PC-3 (cell line): ENCODE data around the gene SLC16A12. TPM values are rescaled to one million over a fixed set of nuclear protein-coding genes. Genes with fewer than 3 reads are reported as not detected.

Source experiments
- ATAC-seq: fragments of 200-7000 bp; cut with Tn5 transposase; 2 replicates; pipeline ENCODE4 v1.9.1; 2020; ENCODE audit warnings: mild to moderate bottlenecking, moderate library complexity
- BruUV-seq: library from RNA; stranded (reverse); fragments of 400-500 nt; replicated peaks from 2 replicates; lab custom pipeline; 2021; lab: Mats Ljungman, UMichigan
- CTCF ChIA-PET: fragments of 300-600 bp; sonication (Branson Sonifier 250); formaldehyde crosslinking; loops from one replicate; lab custom pipeline; 2022; ENCODE audit warnings: antibody characterized with exemption; lab: Charles Lee
- POLR2A ChIA-PET: fragments of 300-600 bp; sonication (Branson Sonifier 250); formaldehyde crosslinking; loops from one replicate; lab custom pipeline; 2022; ENCODE audit warnings: antibody characterized with exemption; ENCODE audit not compliant: unreplicated experiment; lab: Charles Lee
- DNase-seq: peaks from one replicate; pipeline ENCODE4 v3.0.0-alpha.2; 2015
- H2AFZ ChIP-seq: fragments of 300-600 bp; sonication (generic); 2 replicates; pipeline ENCODE4 v1.6.0; 2016; ENCODE audit warnings: antibody characterized with exemption, low read length
- H3F3A ChIP-seq: fragments of 300-600 bp; sonication (generic); one replicate; pipeline ENCODE4 v1.6.0; 2017; ENCODE audit warnings: antibody characterized with exemption, low read length, control low read depth, mild to moderate bottlenecking; ENCODE audit not compliant: unreplicated experiment
- H3K27ac ChIP-seq: fragments of 300-600 bp; sonication (generic); 2 replicates; pipeline ENCODE4 v1.5.1; 2016; ENCODE audit warnings: mild to moderate bottlenecking, low read length
- H3K27me3 ChIP-seq: fragments of 300-600 bp; sonication (generic); 2 replicates; pipeline ENCODE4 v1.6.1; 2016; ENCODE audit warnings: low read length, mixed read lengths
- H3K36me3 ChIP-seq: fragments of 300-600 bp; sonication (generic); 2 replicates; pipeline ENCODE4 v1.6.1; 2016; ENCODE audit warnings: low read depth, mixed run types, low read length, mixed read lengths
- H3K4me1 ChIP-seq: fragments of 300-600 bp; sonication (generic); 2 replicates; pipeline ENCODE4 v1.5.1; 2016; ENCODE audit warnings: low read length; ENCODE audit not compliant: insufficient read depth
- H3K4me2 ChIP-seq: fragments of 300-600 bp; sonication (generic); 2 replicates; pipeline ENCODE4 v1.6.0; 2016; ENCODE audit warnings: low read length
- H3K4me3 ChIP-seq: fragments of 300-600 bp; sonication (generic); 2 replicates; pipeline ENCODE4 v1.5.1; 2016; ENCODE audit warnings: mild to moderate bottlenecking, low read length, mixed read lengths
- H3K79me2 ChIP-seq: fragments of 300-600 bp; sonication (generic); 2 replicates; pipeline ENCODE4 v1.6.1; 2017; ENCODE audit warnings: low read length, mixed read lengths
- H3K9ac ChIP-seq: fragments of 300-600 bp; sonication (generic); 2 replicates; pipeline ENCODE4 v1.6.0; 2016; ENCODE audit warnings: mild to moderate bottlenecking, low read length
- H3K9me2 ChIP-seq: fragments of 300-600 bp; sonication (generic); replicated peaks from 2 replicates; pipeline ENCODE4 v1.6.1; 2016; ENCODE audit warnings: mixed run types, low read length, mixed read lengths
- H3K9me3 ChIP-seq: fragments of 300-600 bp; sonication (generic); 2 replicates; pipeline ENCODE4 v1.6.1; 2016; ENCODE audit warnings: low read length, mixed read lengths
- H4K20me1 ChIP-seq: fragments of 300-600 bp; sonication (generic); 2 replicates; pipeline ENCODE4 v1.6.1; 2016; ENCODE audit warnings: low read length, mixed read lengths
- CTCF ChIP-seq: fragments of 300-600 bp; sonication (generic); conservative IDR thresholded peaks from 2 replicates; pipeline ENCODE4 v1.5.1; 2017; ENCODE audit warnings: antibody characterized with exemption, low read depth, mild to moderate bottlenecking, low read length
- EZH2 ChIP-seq: fragments of 300-600 bp; sonication (generic); IDR thresholded peaks from one replicate; pipeline ENCODE4 v1.6.1; 2017; ENCODE audit warnings: antibody characterized with exemption, mild to moderate bottlenecking, low read length; ENCODE audit not compliant: unreplicated experiment
- EZH2phosphoT487 ChIP-seq: fragments of 300-600 bp; sonication (generic); IDR thresholded peaks from 2 replicates; pipeline ENCODE4 v1.6.1; 2018; ENCODE audit warnings: mild to moderate bottlenecking, antibody characterized with exemption, low read length, borderline replicate concordance
- intact Hi-C: fragments of 100-400 bp; cut with micrococcal nuclease; formaldehyde crosslinking; loops from 2 replicates; pipeline ENCODE4 v1.9.0; 2023
- total RNA-seq: library from RNA; depleted of rRNA; stranded (reverse); fragments of >200 nt; gene quantifications from 2 replicates; pipeline ENCODE4 v1.2.3, GENCODE V29; 2014; rRNA removed

SLC16A12 gene
- total RNA-seq, 1 experiment from 2014 or later, result not detected

- Histone ChIP-seq H3K36me3 (no peaks in the 10 kb centered on the region), H3K9ac (no peak overlapping the region), H4K20me1 (no peaks in the 10 kb centered on the region), H2AFZ (no peak overlapping the region), H3K4me2 (no peak overlapping the region), H3K79me2 (no peaks in the 10 kb centered on the region), H3K9me3 (no peaks in the 10 kb centered on the region), H3K27me3 (no peaks in the 10 kb centered on the region), H3K4me1 (peaks cover 16% of the 10 kb centered on the region), H3K9me2 (no peaks in the 10 kb centered on the region), H3F3A (peaks cover 3% of the 10 kb centered on the region), H3K4me3 (no peak overlapping the region), H3K27ac (no peak overlapping the region)
- intact Hi-C loops, result loop anchor here (5.0 kb wide), 2 partner anchors 57 to 82 kb away; partner anchors contain the start of genes IFIT2 and IFIT3
- ATAC-seq (no peak), DNase-seq (no peak)
- no TSS peak for BruUV-seq
- ChIA-PET POLR2A (no interaction called here), CTCF (no interaction called here)
- no peak for TF ChIP-seq CTCF
Observed at GRCh38 chr10:89384474-89385340, 150.7 kb downstream of the SLC16A12 start.

- ChIA-PET CTCF (no interaction called here), POLR2A (no interaction called here)
- Histone ChIP-seq H3K9me2 (no peaks in the 10 kb centered on the region), H3K4me2 (no peak overlapping the region), H3K9ac (no peak overlapping the region), H3K27me3 (no peaks in the 10 kb centered on the region), H4K20me1 (no peaks in the 10 kb centered on the region), H3F3A (no peaks in the 10 kb centered on the region), H3K79me2 (no peaks in the 10 kb centered on the region), H3K4me3 (no peak overlapping the region), H2AFZ (no peak overlapping the region), H3K36me3 (no peaks in the 10 kb centered on the region), H3K9me3 (no peaks in the 10 kb centered on the region), H3K27ac (no peak overlapping the region), H3K4me1 (peaks cover 10% of the 10 kb centered on the region)
- DNase-seq, result no peak
- no TSS peak for BruUV-seq
- TF ChIP-seq CTCF (no peak), EZH2 (no peak), EZH2phosphoT487 (no peak)
- ATAC-seq, result no peak
- intact Hi-C loops, result no loop called here
Observed at GRCh38 chr10:89382757-89383156, 152.6 kb downstream of the SLC16A12 start.

Other genes with a start within 250 kb of the SLC16A12 start
- gene IFIT2, start 233.5 kb downstream of the SLC16A12 start, total RNA-seq, result 6.9 and 8.6 TPM in 2 replicates
- 5.0 and 7.1 TPM in 2 replicates for gene IFIT3, start 207.6 kb downstream of the SLC16A12 start, total RNA-seq
- gene IFIT1B, start 157.5 kb downstream of the SLC16A12 start, total RNA-seq, result not detected in 2 replicates
- 14.1 and 19.6 TPM in 2 replicates for gene IFIT1, start 143.0 kb downstream of the SLC16A12 start, total RNA-seq
- gene IFIT5, start 121.0 kb downstream of the SLC16A12 start, total RNA-seq, result 8.9 and 10.7 TPM in 2 replicates
- 2.0 and 3.9 TPM in 2 replicates for gene PANK1, start 109.6 kb upstream of the SLC16A12 start, total RNA-seq
- gene KIF20B, start 166.0 kb upstream of the SLC16A12 start, total RNA-seq, result 10.8 and 12.6 TPM in 2 replicates